ENCODE results near the gene CFC1. TPM values are rescaled to one million over a fixed set of nuclear protein-coding genes. Genes with fewer than 3 reads are reported as not detected.
"Not testable (repeated sequence)": the region's sequence is repeated elsewhere in the genome, so short reads cannot be mapped to it uniquely, and the experiment has no call there.

The CFC1 gene
- total RNA-seq, 2 donors from 2014 or later = not detected

DNA sequence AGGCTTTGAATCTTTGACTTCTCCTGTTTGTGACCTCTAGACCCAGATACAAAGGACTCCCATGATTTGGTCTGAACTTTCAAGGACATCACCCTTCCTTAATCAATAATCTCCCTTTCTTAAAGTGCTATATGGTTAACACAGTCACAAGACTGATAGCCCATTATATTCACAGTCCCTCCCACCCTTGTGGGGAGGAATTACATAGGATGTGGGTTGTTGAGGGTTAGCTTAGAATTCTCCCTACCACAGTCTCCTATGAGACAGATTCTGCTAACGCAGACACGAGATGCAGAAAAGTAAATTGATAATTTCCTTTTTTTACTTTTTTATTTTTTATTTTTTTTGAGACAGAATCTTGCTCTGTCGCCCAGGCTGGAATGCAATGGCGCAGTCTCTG is 45.2 kb downstream of the CFC1 start:
- not testable (repeated sequence) for H3K4me3 Mint-ChIP-seq; H3K27ac Mint-ChIP-seq; H3K4me1 Mint-ChIP-seq; H3K36me3 Mint-ChIP-seq (ENCODE audit: low read depth); ATAC-seq (replicated peaks); H3K9me3 Mint-ChIP-seq; H3K27me3 Mint-ChIP-seq

GRCh38 chr2:130549475-130549874 is 49.9 kb downstream of the CFC1 start:
- H3K36me3 Mint-ChIP-seq (ENCODE audit: low read depth); H3K27me3 Mint-ChIP-seq; H3K9me3 Mint-ChIP-seq: not testable (repeated sequence)

DNA sequence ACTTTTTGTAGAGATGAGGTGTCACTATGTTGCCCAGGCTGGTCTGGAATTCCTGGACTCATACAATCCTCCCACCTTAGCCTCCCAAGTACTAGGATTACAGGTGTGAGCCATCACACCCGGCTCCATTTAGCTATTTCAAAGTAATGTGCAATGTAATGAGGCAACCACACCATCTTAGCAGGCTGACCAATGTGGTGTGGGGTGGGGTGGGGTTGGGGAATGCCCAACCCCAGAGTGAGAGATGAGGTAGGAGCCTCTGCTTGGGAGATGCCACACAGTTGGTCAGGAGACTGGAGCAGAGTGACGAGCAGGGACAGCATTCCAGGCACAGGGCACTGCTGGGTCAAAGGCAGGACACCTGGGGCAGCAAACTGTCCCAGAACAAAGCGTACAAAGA is 51.0 kb downstream of the CFC1 start:
- H3K36me3 Mint-ChIP-seq (ENCODE audit: low read depth); H3K4me3 Mint-ChIP-seq; H3K9me3 Mint-ChIP-seq; H3K27me3 Mint-ChIP-seq; H3K27ac Mint-ChIP-seq; H3K4me1 Mint-ChIP-seq; ATAC-seq (replicated peaks): not testable (repeated sequence)

More at GRCh38 chr2:130549475-130549874, 49.9 kb downstream of the CFC1 start:
- H3K4me3 Mint-ChIP-seq; ATAC-seq (replicated peaks); H3K4me1 Mint-ChIP-seq; H3K27ac Mint-ChIP-seq: not testable (repeated sequence)

GRCh38 chr2:130544978-130545377 is 54.4 kb downstream of the CFC1 start:
- not testable (repeated sequence) for H3K27ac Mint-ChIP-seq; ATAC-seq (replicated peaks); H3K36me3 Mint-ChIP-seq (ENCODE audit: low read depth); H3K27me3 Mint-ChIP-seq; H3K9me3 Mint-ChIP-seq; H3K4me1 Mint-ChIP-seq; H3K4me3 Mint-ChIP-seq

- not testable (repeated sequence) for H3K4me1 Mint-ChIP-seq; H3K27me3 Mint-ChIP-seq; H3K9me3 Mint-ChIP-seq; H3K36me3 Mint-ChIP-seq (ENCODE audit: low read depth); H3K27ac Mint-ChIP-seq; H3K4me3 Mint-ChIP-seq
- ATAC-seq (replicated peaks) = peak; percentile 18
These were observed 55.4 kb downstream of the CFC1 start for GRCh38 chr2:130543785-130544528.

DNA sequence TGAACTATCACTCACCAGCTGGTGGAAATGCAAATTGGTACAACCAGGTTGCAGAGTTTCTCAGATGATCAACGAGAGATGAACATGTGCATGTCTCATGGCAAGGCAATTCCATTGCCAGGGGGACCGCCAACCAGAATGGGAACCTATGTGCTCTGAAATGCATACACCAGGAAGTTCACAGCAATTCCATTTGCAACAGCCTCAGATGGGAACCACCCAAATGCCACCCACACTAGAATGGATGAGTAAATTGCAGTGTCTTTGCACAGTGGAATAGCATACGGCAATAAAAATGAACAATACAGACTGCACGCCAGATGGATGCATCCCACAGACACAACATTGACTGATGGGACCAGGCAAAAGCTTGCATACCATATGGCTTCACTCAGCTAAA is 56.6 kb downstream of the CFC1 start:
- ATAC-seq (replicated peaks); H3K36me3 Mint-ChIP-seq (ENCODE audit: low read depth); H3K27ac Mint-ChIP-seq; H3K4me1 Mint-ChIP-seq; H3K4me3 Mint-ChIP-seq; H3K27me3 Mint-ChIP-seq; H3K9me3 Mint-ChIP-seq: not testable (repeated sequence)

Other genes with a start within 250 kb of the CFC1 start
- 10 to 100 TPM; 60.5 to 69.7 TPM for gene PTPN18, start 243.5 kb downstream of the CFC1 start, total RNA-seq
- gene POTEI, start 90.2 kb downstream of the CFC1 start, total RNA-seq = not detected
- gene CFC1B, start 78.4 kb downstream of the CFC1 start, total RNA-seq = not detected
- not detected for gene POTEJ, start 11.9 kb upstream of the CFC1 start, total RNA-seq
- not detected for gene GPR148, start 129.5 kb upstream of the CFC1 start, total RNA-seq
- gene AMER3, start 156.0 kb upstream of the CFC1 start, total RNA-seq = not detected
- not detected for gene ARHGEF4, start 237.3 kb upstream of the CFC1 start, total RNA-seq